Kidney (tissue), 14 donors: ENCODE measurements around the gene SH3PXD2A. TPM values are rescaled to one million over a fixed set of nuclear protein-coding genes. Genes with fewer than 3 reads are reported as not detected.

Source experiments
- DNase-seq, 5 donors: peaks; one replicate each; pipeline ENCODE4 v3.0.0-alpha.2; 2013 to 2020
- FAIRE-seq: peaks from 2 replicates; lab custom pipeline; 2012; peaks lifted over from hg19 to GRCh38; lab: Jason Lieb, UNC
- H3K27ac ChIP-seq, 2 donors: one replicate each; pipeline ENCODE4 v1.7.0; 2013; ENCODE audit warnings: low read depth in 2 of 2, low read length in 2 of 2, inconsistent platforms in 1 of 2
- H3K27me3 ChIP-seq: one replicate; pipeline ENCODE4 v1.7.1; 2013; ENCODE audit warnings: low read length, inconsistent platforms; ENCODE audit not compliant: control insufficient read depth, insufficient read depth
- H3K36me3 ChIP-seq, 3 donors: one replicate each; pipeline versions ENCODE4 v1.7.0 to v1.7.1; 2013; ENCODE audit warnings: low read length in 3 of 3, control low read depth in 1 of 3, inconsistent platforms in 1 of 3; ENCODE audit not compliant: insufficient read depth in 3 of 3, control insufficient read depth in 2 of 3
- H3K4me1 ChIP-seq, 3 donors: one replicate each; pipeline versions ENCODE4 v1.7.0 to v1.7.1; 2013; ENCODE audit warnings: low read length in 3 of 3, inconsistent platforms in 1 of 3, low read depth in 1 of 3; ENCODE audit not compliant: control insufficient read depth in 2 of 3, insufficient read depth in 2 of 3
- H3K4me3 ChIP-seq, 3 donors: one replicate each; pipeline versions ENCODE4 v1.7.0 to v1.8.1; 2013; ENCODE audit warnings: low read length in 3 of 3, control low read depth in 1 of 3, inconsistent platforms in 1 of 3
- H3K9ac ChIP-seq, 3 donors: one replicate each; pipeline versions ENCODE4 v1.7.0 to v1.7.1; 2013; ENCODE audit warnings: low read length in 3 of 3, control low read depth in 1 of 3, inconsistent platforms in 1 of 3
- H3K9me3 ChIP-seq, 3 donors: one replicate each; pipeline versions ENCODE4 v1.7.0 to v1.7.1; 2013; ENCODE audit warnings: low read length in 3 of 3, control low read depth in 1 of 3, inconsistent platforms in 1 of 3; ENCODE audit not compliant: control insufficient read depth in 2 of 3, insufficient read depth in 1 of 3
- CTCF ChIP-seq: IDR thresholded peaks from 3 replicates; pipeline ENCODE4 v1.5.1; 2012; ENCODE audit warnings: mild to moderate bottlenecking, moderate library complexity, borderline replicate concordance; ENCODE audit not compliant: insufficient read depth; ENCODE audit errors: extremely low read depth
- intact Hi-C: fragments of 100-400 bp; cut with DNase I; formaldehyde crosslinking; loops from one replicate; pipeline ENCODE4 v1.11.1; 2022
- polyA plus RNA-seq: library from polyadenylated mRNA; stranded (reverse); fragments of 350-450 nt; fragmentation: Illumina TruSeq; extraction: RNeasy Lipid Tissue Mini Kit (QIAGEN cat#74804); gene quantifications from one replicate; pipeline ENCODE4 v1.2.3, GENCODE V29; 2014; ENCODE audit warnings: low read depth, low replicate concordance; ENCODE audit not compliant: insufficient read depth
- total RNA-seq: library from RNA; stranded (reverse); fragmentation: NEBNext Ultra II Directional; extraction: Animal tissue kit (Norgen Biotek cat#: 25700); gene quantifications from one replicate; pipeline ENCODE4 v1.2.1, GENCODE V29; 2021
- donor health status: control.
- donor health status: control.
- donor health status: control.
- donor health status: control.
- donor health status: control.
- donor health status: DM: yes; HTN: yes; CAD: no.
- donor health status: Normal renal cell carcinoma (clear cell type).

SH3PXD2A gene
- total and polyA plus RNA-seq, 2 donors from 2014 or later, result 2.4 to 20.1 TPM

GRCh38 chr10:103722632-103723031 is 132.7 kb downstream of the SH3PXD2A start:
- no peaks in the 10 kb centered on the region for H3K36me3 ChIP-seq
- no peaks in the 10 kb centered on the region for H3K9me3 ChIP-seq
- no peak overlapping the region for H3K9ac ChIP-seq
- H3K4me1 ChIP-seq, result peaks cover 0 to under 1% (median 0%) of the 10 kb centered on the region in 3 donors
- no peak overlapping the region for H3K27ac ChIP-seq
- TF ChIP-seq CTCF, result no peak
- H3K4me3 ChIP-seq, result no peak overlapping the region
- DNase-seq (no peak), FAIRE-seq (no peak)
- intact Hi-C loops, result no loop called here
- no peaks in the 10 kb centered on the region for H3K27me3 ChIP-seq

GRCh38 chr10:103720964-103721335 is 134.4 kb downstream of the SH3PXD2A start:
- no peak for FAIRE-seq
- Histone ChIP-seq H3K4me1 (peaks cover 0 to 6% (median 0%) of the 10 kb centered on the region in 3 donors), H3K4me3 (no peak overlapping the region), H3K9ac (no peak overlapping the region), H3K27me3 (no peaks in the 10 kb centered on the region), H3K9me3 (no peaks in the 10 kb centered on the region), H3K27ac (no peak overlapping the region), H3K36me3 (no peaks in the 10 kb centered on the region)
- TF ChIP-seq CTCF, result no peak
- intact Hi-C loops, result no loop called here
- peak in 1 of 5 donors; percentile 51 for DNase-seq

- no peak for FAIRE-seq
- Histone ChIP-seq H3K27me3 (no peaks in the 10 kb centered on the region), H3K9me3 (no peaks in the 10 kb centered on the region), H3K9ac (no peak overlapping the region), H3K36me3 (no peaks in the 10 kb centered on the region), H3K4me1 (peaks cover 0 to 6% (median 0%) of the 10 kb centered on the region in 3 donors), H3K4me3 (no peak overlapping the region), H3K27ac (no peak overlapping the region)
- TF ChIP-seq CTCF, result no peak
- peak in 4 of 5 donors; percentile 78 to 87 (median 84) for DNase-seq
- intact Hi-C loops, result no loop called here
Observed at GRCh38 chr10:103720328-103720963, 134.9 kb downstream of the SH3PXD2A start.
